Urinary bladder (tissue), 4 donors: ENCODE results near the gene DNMBP. TPM values are rescaled to one million over a fixed set of nuclear protein-coding genes. Genes with fewer than 3 reads are reported as not detected.
A peak's percentile ranks its signal among the peaks of the same experiment; 100 is the strongest.
"Not testable (repeated sequence)": the region's sequence is repeated elsewhere in the genome, so short reads cannot be mapped to it uniquely, and the experiment has no call there.

ENCODE experiments used
- DNase-seq: peaks from one replicate; pipeline ENCODE4 v3.0.0-alpha.2; 2015; ENCODE audit errors: extremely low spot score
- H3K27ac ChIP-seq: one replicate; pipeline ENCODE4 v1.5.1; 2013; ENCODE audit warnings: low read depth, mild to moderate bottlenecking, moderate library complexity
- H3K36me3 ChIP-seq: one replicate; pipeline ENCODE4 v1.6.1; 2013; ENCODE audit warnings: mild to moderate bottlenecking, moderate library complexity; ENCODE audit not compliant: insufficient read depth
- H3K4me1 ChIP-seq: one replicate; pipeline ENCODE4 v1.6.1; 2013; ENCODE audit warnings: mild to moderate bottlenecking, moderate library complexity; ENCODE audit not compliant: insufficient read depth
- H3K4me3 ChIP-seq: one replicate; pipeline ENCODE4 v1.5.1; 2013; ENCODE audit warnings: low read depth, low read length
- WGBS: extraction: QIAGEN DNeasy Blood & Tissue Kit; methylation state at CpG from one replicate; pipeline ENCODE4 v1.1.7; 2013; 5-methylcytosine and 5-hydroxymethylcytosine counted together
- polyA plus RNA-seq: library from polyadenylated mRNA; stranded (reverse); fragments of 200-250 nt; gene quantifications from one replicate; pipeline ENCODE4 v1.2.3, GENCODE V29; 2013
- total RNA-seq: library from RNA; depleted of rRNA; stranded (reverse); fragments of >200 nt; gene quantifications from one replicate; pipeline ENCODE4 v1.2.3, GENCODE V29; 2014
- donor health status: healthy with polysubstance abuse.
- donor health status: healthy.

Gene DNMBP
- total and polyA plus RNA-seq, 2 donors = 26.2 to 31.8 TPM

DNA sequence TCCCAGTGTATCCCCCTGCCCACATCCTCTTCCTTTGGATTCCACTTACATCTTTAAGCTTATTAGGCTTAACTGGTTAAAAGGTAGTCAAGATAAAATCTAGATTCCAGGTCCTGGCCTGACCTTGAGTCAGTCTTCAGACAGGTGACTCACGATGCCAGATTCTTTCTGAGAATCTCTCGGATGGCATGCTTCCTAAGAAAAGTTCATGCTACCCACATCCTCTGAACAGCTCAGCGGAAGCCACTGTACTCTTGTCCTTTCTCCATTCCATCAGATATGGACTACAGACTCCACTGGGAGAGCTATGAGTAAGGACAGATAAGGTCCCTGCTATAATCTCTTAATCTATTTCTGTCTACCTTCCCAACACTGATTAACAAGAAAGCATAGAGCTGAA lies 43.4 kb downstream of the DNMBP start:
- Histone ChIP-seq H3K36me3 (peaks cover 3% of the 10 kb centered on the region), H3K4me3 (no peak overlapping the region), H3K4me1 (no peaks in the 10 kb centered on the region), H3K27ac (no peak overlapping the region)
- DNase-seq = no peak
- 60% methylated on average over 3 of the region's 3 CpGs for WGBS

DNA sequence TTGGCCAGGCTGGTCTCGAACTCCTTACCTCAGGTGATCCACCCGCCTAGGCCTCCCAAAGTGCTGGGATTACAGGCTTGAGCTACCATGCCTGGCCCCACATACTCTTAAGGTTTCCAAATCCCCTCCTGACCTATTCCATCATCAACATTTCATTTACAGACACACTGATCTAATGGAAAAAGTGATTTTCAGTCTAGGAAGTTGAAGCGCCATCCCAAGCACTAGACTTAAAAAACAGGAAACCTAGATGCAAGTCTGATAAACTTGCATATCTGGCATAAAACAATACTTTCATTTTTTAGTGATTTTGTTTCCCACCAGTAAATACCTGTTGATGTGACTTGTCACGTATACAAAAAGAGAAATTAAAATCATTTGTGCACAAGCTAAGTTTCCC lies 44.0 kb downstream of the DNMBP start:
- Histone ChIP-seq H3K4me3 (no peak overlapping the region), H3K4me1 (no peaks in the 10 kb centered on the region), H3K36me3 (peaks cover 3% of the 10 kb centered on the region), H3K27ac (peak overlapping the region; percentile 5)
- 93% methylated on average over 4 of the region's 4 CpGs for WGBS
- DNase-seq = no peak

DNA sequence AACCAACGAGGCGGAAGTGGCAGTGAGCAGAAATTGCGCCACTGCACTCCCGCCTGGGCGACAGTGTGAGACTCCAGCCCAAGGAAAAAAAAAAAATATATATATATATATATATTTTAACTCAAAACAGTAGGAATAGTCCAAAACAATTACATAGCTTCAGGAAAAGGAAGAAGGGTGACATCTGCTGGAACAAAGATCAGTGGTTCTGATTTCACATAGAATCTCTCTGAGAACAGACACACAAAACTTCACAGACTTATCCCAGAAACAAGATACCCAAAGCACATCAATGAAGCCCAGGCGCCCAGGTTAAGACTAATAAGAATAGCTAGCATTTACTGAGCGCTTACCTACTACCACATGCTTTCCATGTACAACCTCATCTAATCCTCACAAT lies 45.0 kb downstream of the DNMBP start:
- H3K27ac ChIP-seq = no peak overlapping the region
- no peaks in the 10 kb centered on the region for H3K36me3 ChIP-seq
- 97% methylated on average over 7 of the region's 7 CpGs for WGBS
- no peak overlapping the region for H3K4me3 ChIP-seq
- DNase-seq = no peak
- H3K4me1 ChIP-seq = no peaks in the 10 kb centered on the region

DNA sequence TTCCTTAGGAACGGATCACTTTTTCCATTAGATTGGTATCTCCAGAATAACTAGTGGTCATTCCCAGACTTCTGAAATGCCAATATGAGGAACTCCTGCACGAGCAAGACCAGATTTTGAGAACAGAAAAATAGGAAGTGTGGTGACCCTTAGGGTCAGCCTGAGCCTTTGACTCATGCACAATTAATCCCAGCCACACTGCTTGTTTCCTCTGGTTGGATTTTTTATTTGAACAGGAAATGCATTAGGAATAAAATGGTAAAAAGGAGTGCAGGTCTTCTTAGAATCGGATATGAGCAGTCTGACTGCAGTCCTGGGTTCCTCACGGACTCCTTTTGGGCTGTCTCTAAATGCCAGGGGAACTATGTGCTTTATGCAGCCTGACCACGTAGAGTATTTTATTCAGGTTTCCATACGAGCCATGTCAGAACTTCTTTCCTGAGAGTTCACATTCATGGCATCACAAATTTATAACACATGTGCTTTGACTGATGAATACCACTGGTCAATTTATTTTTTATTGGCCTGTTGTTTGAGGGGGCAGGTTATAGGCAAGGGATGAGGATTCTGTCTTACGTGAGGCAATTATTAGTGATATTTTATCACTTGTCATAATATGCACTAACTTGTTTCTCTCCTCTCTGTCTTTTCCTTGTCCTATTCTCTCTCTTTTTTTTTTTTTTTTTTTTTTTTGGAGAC lies 46.1 kb downstream of the DNMBP start:
- 39% methylated on average over 4 of the region's 7 CpGs for WGBS
- not testable (repeated sequence) for H3K4me1 ChIP-seq, H3K27ac ChIP-seq, DNase-seq, H3K36me3 ChIP-seq, H3K4me3 ChIP-seq

- no peak for DNase-seq
- H3K36me3 ChIP-seq = peaks cover 9% of the 10 kb centered on the region
- WGBS = 63% methylated on average over 6 of the region's 6 CpGs
- no peak overlapping the region for H3K27ac ChIP-seq
- no peaks in the 10 kb centered on the region for H3K4me1 ChIP-seq
- H3K4me3 ChIP-seq = no peak overlapping the region
Observed at GRCh38 chr10:99958806-99959205, 50.9 kb downstream of the DNMBP start.

DNA sequence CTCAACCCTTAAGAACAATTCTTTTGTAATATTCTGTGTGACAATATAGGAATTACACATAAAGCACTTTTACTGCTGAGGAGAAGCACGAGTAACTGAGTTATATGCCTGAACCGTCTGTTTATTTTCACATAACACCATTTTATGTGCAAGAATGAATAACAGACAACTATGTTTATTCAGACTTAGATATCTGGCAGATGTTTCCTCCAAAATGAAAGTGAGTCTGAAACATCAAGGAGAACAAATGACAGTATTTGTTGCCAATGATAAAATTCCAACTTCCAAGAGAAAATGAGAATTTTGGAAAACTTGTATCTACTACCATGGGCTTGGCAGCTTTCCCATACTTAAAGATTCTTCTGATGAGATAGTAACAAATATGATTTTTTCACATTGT lies 51.4 kb downstream of the DNMBP start:
- no peak for DNase-seq
- Histone ChIP-seq H3K27ac (no peak overlapping the region), H3K4me1 (no peaks in the 10 kb centered on the region), H3K36me3 (peaks cover 9% of the 10 kb centered on the region), H3K4me3 (no peak overlapping the region)
- 21% methylated on average over 2 of the region's 2 CpGs for WGBS

DNA sequence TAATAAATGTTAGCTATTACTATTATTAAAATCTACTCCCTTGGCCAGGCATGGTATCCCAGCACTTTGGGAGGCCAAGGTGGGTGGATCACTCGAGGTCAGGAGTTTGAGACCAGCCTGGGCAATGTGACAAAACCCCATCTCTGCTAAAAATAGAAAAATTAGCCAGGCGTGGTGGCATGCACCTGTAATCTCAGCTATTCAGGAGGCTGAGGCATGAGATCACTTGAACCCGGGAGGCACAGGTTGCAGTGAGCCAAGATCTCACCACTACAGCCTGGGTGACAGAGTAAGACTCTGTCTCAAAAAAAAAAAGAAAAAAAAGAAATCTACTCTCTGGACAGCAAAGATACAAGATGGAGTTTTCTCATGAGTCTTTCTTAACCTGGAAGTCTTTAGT lies 56.2 kb downstream of the DNMBP start:
- H3K4me3 ChIP-seq, H3K4me1 ChIP-seq, H3K27ac ChIP-seq, DNase-seq, H3K36me3 ChIP-seq: not testable (repeated sequence)
- 79% methylated on average over 3 of the region's 3 CpGs for WGBS

- Histone ChIP-seq H3K4me3 (no peak overlapping the region), H3K36me3 (peaks cover 9% of the 10 kb centered on the region), H3K4me1 (no peaks in the 10 kb centered on the region), H3K27ac (no peak overlapping the region)
- DNase-seq = no peak
- 91% methylated on average over 2 of the region's 2 CpGs for WGBS
Observed at GRCh38 chr10:99952799-99953198, 56.9 kb downstream of the DNMBP start.

DNA sequence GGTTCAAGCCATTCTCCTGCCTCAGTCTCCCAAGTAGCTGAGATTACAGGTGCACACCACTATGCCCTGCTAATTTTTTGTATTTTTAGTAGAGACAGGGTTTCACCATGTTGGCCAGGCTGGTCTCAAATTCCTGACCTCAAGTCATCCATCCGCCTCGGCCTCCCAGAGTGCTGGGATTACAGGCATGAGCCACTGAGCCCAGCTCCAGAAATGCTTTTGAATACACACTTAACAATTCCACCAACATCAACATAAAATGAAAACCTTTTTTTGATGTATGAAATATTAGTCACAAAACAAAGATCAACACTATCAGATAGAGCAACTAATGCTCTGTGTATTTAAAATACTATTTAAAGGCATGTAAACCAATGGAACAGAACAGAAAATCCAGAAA lies 63.7 kb downstream of the DNMBP start:
- H3K36me3 ChIP-seq, DNase-seq, H3K4me1 ChIP-seq, H3K4me3 ChIP-seq, H3K27ac ChIP-seq: not testable (repeated sequence)
- 49% methylated on average over 2 of the region's 2 CpGs for WGBS

- no peak for DNase-seq
- H3K4me1 ChIP-seq = no peaks in the 10 kb centered on the region
- H3K27ac ChIP-seq = no peak overlapping the region
- H3K4me3 ChIP-seq = no peak overlapping the region
- H3K36me3 ChIP-seq = no peaks in the 10 kb centered on the region
- 24% methylated on average over 4 of the region's 4 CpGs for WGBS
Observed at GRCh38 chr10:99945263-99945662, 64.5 kb downstream of the DNMBP start.

DNA sequence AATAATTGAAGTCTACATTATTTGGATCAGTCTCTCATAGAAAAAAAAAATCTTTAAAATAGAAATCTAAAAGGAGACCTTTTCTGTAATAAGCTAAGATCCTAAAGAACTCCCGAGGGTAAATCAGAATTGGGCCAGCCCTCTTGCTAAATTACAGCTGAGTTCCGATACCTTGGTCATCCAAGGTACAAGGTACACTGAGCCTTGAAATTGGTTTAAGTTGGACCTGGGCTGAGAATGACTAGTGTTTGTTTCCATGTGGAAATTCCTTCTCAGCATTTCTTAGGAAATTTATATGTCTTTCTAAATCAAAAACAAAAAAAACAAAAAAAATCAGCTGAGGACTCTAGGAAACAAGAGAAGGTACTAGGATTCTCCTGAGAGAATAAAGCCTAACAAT lies 64.9 kb downstream of the DNMBP start:
- Histone ChIP-seq H3K4me3 (no peak overlapping the region), H3K4me1 (no peaks in the 10 kb centered on the region), H3K36me3 (no peaks in the 10 kb centered on the region), H3K27ac (no peak overlapping the region)
- DNase-seq = no peak
- WGBS = 75% methylated on average over 2 of the region's 2 CpGs

GRCh38 chr10:99943908-99944307 lies 65.8 kb downstream of the DNMBP start:
- H3K27ac ChIP-seq = no peak overlapping the region
- H3K4me3 ChIP-seq = no peak overlapping the region
- no peaks in the 10 kb centered on the region for H3K4me1 ChIP-seq
- no peaks in the 10 kb centered on the region for H3K36me3 ChIP-seq
- no peak for DNase-seq
- WGBS = 85% methylated on average over 3 of the region's 3 CpGs

DNA sequence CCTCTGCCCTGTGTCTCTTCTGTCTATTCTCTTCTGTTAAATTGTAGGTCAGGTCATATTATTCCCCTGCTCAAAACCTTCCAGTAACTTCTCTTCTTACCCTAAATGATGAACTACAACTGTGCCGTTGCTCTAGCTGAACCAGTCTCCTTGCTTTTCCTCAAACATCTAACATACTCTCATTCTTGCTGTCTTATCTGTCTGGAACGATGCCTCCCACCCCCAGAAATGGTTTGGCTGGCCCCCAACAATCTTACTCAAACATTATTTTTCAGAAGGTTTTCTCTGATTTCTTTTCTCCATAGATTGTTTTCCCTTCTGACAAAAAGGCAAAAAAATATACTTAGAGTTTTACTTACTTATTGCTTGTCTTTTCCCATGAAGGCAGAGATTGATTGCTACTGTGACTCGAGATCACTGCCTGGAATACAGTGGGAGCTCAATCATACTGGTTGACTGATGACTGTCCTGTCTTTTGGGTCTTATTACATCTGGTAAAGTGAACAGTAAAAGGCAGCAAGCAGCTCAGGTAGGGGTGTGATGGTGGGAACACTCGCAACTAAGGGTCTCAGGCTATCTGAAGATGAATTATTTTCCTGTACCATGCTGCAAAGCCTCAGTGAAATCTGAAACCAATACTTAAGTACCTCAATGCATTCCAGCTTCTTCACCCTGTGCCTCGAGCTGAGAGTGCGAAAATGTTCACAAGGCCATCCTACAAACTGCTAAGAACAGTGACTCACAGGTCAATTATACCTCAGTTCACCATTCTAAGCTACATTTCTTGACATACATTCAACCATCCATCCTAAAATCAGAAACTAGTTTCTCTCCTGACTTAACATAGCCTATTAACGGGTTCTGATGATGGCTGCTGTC lies 67.6 kb downstream of the DNMBP start:
- H3K27ac ChIP-seq = no peak overlapping the region
- DNase-seq = no peak
- 54% methylated on average over 7 of the region's 7 CpGs for WGBS
- no peaks in the 10 kb centered on the region for H3K4me1 ChIP-seq
- H3K36me3 ChIP-seq = no peaks in the 10 kb centered on the region
- no peak overlapping the region for H3K4me3 ChIP-seq

DNA sequence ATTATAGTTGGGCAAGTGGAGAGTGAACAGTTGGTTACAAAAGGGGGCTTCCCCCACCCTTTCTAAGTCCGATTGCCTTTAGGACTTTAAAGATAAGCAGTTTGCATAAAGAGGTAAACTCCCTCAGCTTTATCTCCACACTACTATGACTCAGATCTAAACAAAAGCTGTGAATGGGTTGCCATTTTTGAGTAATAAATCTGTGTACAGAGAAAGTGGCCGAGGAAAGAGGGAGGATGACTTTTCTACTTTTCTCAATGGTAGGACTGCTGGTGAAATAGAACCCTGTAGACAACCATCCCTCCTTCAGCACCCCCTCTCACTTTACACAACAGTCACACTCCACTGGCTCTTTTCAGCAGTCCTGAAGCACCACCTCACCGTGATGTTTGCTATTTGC lies 71.2 kb downstream of the DNMBP start:
- no peaks in the 10 kb centered on the region for H3K36me3 ChIP-seq
- WGBS = 40% methylated on average over 3 of the region's 3 CpGs
- DNase-seq = no peak
- H3K4me1 ChIP-seq = no peaks in the 10 kb centered on the region
- H3K4me3 ChIP-seq = no peak overlapping the region
- no peak overlapping the region for H3K27ac ChIP-seq
